ENCODE measurements around the gene ZNF716. TPM values are rescaled to one million over a fixed set of nuclear protein-coding genes. Genes with fewer than 3 reads are reported as not detected.
A peak's percentile ranks its signal among the peaks of the same experiment; 100 is the strongest.
"Not testable (repeated sequence)": the region's sequence is repeated elsewhere in the genome, so short reads cannot be mapped to it uniquely, and the experiment has no call there.

ZNF716 gene
- total RNA-seq: not detected

- no peak for ATAC-seq (ENCODE audit: low FRiP score)
- no peak for DNase-seq (ENCODE audit: low spot score)
- TF ChIP-seq CTCF (IDR thresholded peaks at IDR 0.05): no peak
These were observed at the start of gene ZNF716 for GRCh38 chr7:57449904-57450303. Gene ZNF716, plus strand, starts transcription at chr7:57450177. Its CDS starts 112 bp downstream, at chr7:57450289.

- ATAC-seq (ENCODE audit: low FRiP score): no peak
- DNase-seq (ENCODE audit: low spot score): no peak
- no peak for TF ChIP-seq CTCF (IDR thresholded peaks at IDR 0.05)
These were observed 49.3 kb upstream of the ZNF716 start for GRCh38 chr7:57400531-57401155.

GRCh38 chr7:57403051-57403450 is 46.9 kb upstream of the ZNF716 start:
- DNase-seq (ENCODE audit: low spot score); ATAC-seq (ENCODE audit: low FRiP score): not testable (repeated sequence)

GRCh38 chr7:57403601-57404342 is 46.2 kb upstream of the ZNF716 start:
- ATAC-seq (ENCODE audit: low FRiP score): peak; percentile 83
- no peak for TF ChIP-seq CTCF (IDR thresholded peaks at IDR 0.05)

GRCh38 chr7:57404343-57404966 is 45.5 kb upstream of the ZNF716 start:
- peak; percentile 75 for ATAC-seq (ENCODE audit: low FRiP score)
- no peak for DNase-seq (ENCODE audit: low spot score)
- no peak for TF ChIP-seq CTCF (IDR thresholded peaks at IDR 0.05)

More at GRCh38 chr7:57403601-57404342, 46.2 kb upstream of the ZNF716 start:
- DNase-seq (ENCODE audit: low spot score): no peak

GRCh38 chr7:57404967-57405421 is 45.0 kb upstream of the ZNF716 start:
- DNase-seq (ENCODE audit: low spot score): no peak
- peak; percentile 34 for ATAC-seq (ENCODE audit: low FRiP score)
- no peak for TF ChIP-seq CTCF (IDR thresholded peaks at IDR 0.05)

- no peak for ATAC-seq (ENCODE audit: low FRiP score)
- TF ChIP-seq CTCF (IDR thresholded peaks at IDR 0.05): no peak
- DNase-seq (ENCODE audit: low spot score): no peak
These were observed 42.9 kb upstream of the ZNF716 start for GRCh38 chr7:57407125-57407524.

Data from omental fat pad (tissue), 4 donors.